GM18951 (cell line): ENCODE results near the gene UBTF.

Source experiments
- POLR2A ChIP-seq: IDR thresholded peaks from 4 replicates; pipeline ENCODE4 v1.6.1; 2011; ENCODE audit warnings: mild to moderate bottlenecking; ENCODE audit not compliant: insufficient read length, insufficient read depth; ENCODE audit errors: extremely low read depth
- in situ Hi-C: fragments of 300-500 bp; cut with MboI; formaldehyde crosslinking; loops from one replicate; pipeline ENCODE4 v1.12.0; 2022; ENCODE audit warnings: low sequenced_read_pairs, mixed read lengths, inconsistent platforms; ENCODE audit not compliant: unreplicated experiment

Gene UBTF

GRCh38 chr17:44219616-44220212, at the start of gene UBTF:
Gene UBTF (minus strand): TSS chr17:44219675. CDS start chr17:44218229, 1,446 bp downstream.
- in situ Hi-C loops: loop anchor here (25.0 kb wide), 1 partner anchor 293 kb away; the partner anchor contains the start of gene GPATCH8
- TF ChIP-seq POLR2A: no peak

GRCh38 chr17:44268709-44269534, 49.4 kb upstream of the UBTF start:
- in situ Hi-C loops: no loop called here
- TF ChIP-seq POLR2A: no peak

GRCh38 chr17:44267818-44268490, 48.5 kb upstream of the UBTF start, which contains the start of gene SLC4A1:
Gene SLC4A1 (minus strand): TSS chr17:44268135. CDS start chr17:44262866, 5,269 bp downstream.
- no peak for TF ChIP-seq POLR2A
- in situ Hi-C loops: no loop called here

GRCh38 chr17:44267165-44267455, 47.6 kb upstream of the UBTF start:
- TF ChIP-seq POLR2A: no peak
- in situ Hi-C loops: no loop called here

GRCh38 chr17:44266402-44267164, 47.1 kb upstream of the UBTF start:
- in situ Hi-C loops: no loop called here

GRCh38 chr17:44263345-44263902, 43.9 kb upstream of the UBTF start:
- in situ Hi-C loops: no loop called here
- no peak for TF ChIP-seq POLR2A

More at GRCh38 chr17:44266402-44267164, 47.1 kb upstream of the UBTF start:
- TF ChIP-seq POLR2A: no peak

GRCh38 chr17:44262654-44263225, 43.3 kb upstream of the UBTF start:
- in situ Hi-C loops: no loop called here
- no peak for TF ChIP-seq POLR2A

GRCh38 chr17:44260296-44260695, 40.8 kb upstream of the UBTF start:
- no peak for TF ChIP-seq POLR2A
- in situ Hi-C loops: no loop called here

- no peak for TF ChIP-seq POLR2A
- in situ Hi-C loops: no loop called here
Measured at GRCh38 chr17:44258811-44259351, 39.4 kb upstream of the UBTF start.

- no peak for TF ChIP-seq POLR2A
- in situ Hi-C loops: no loop called here
Measured at GRCh38 chr17:44257815-44258760, 38.6 kb upstream of the UBTF start.

GRCh38 chr17:44256671-44257070, 37.2 kb upstream of the UBTF start:
- no peak for TF ChIP-seq POLR2A
- in situ Hi-C loops: no loop called here
